ENCODE measurements around the gene ZNF579.

GRCh38 chr19:55567708-55568328 is 12.8 kb downstream of the ZNF579 start:
- TF ChIP-seq, protein P1, sequence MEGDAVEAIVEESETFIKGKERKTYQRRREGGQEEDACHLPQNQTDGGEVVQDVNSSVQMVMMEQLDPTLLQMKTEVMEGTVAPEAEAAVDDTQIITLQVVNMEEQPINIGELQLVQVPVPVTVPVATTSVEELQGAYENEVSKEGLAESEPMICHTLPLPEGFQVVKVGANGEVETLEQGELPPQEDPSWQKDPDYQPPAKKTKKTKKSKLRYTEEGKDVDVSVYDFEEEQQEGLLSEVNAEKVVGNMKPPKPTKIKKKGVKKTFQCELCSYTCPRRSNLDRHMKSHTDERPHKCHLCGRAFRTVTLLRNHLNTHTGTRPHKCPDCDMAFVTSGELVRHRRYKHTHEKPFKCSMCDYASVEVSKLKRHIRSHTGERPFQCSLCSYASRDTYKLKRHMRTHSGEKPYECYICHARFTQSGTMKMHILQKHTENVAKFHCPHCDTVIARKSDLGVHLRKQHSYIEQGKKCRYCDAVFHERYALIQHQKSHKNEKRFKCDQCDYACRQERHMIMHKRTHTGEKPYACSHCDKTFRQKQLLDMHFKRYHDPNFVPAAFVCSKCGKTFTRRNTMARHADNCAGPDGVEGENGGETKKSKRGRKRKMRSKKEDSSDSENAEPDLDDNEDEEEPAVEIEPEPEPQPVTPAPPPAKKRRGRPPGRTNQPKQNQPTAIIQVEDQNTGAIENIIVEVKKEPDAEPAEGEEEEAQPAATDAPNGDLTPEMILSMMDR (IDR thresholded peaks at IDR 0.05), result no peak
- TF ChIP-seq EZH2 (IDR thresholded peaks at IDR 0.05), result no peak

All from neural progenitor cell (in vitro differentiated cells).